HEK293T (cell line): ENCODE measurements around the gene IDS.

Experiments
- ARNT ChIP-seq: fragments of 450-650 bp; IDR thresholded peaks from 2 replicates; pipeline ENCODE4 v1.6.1; 2017; ENCODE audit warnings: mild to moderate bottlenecking
- BHLHE40 ChIP-seq: fragments of 450-650 bp; IDR thresholded peaks from 2 replicates; pipeline ENCODE4 v1.6.1; 2016; ENCODE audit warnings: mild to moderate bottlenecking, moderate library complexity, borderline replicate concordance
- ELF4 ChIP-seq: fragments of 450-650 bp; IDR thresholded peaks from 2 replicates; pipeline ENCODE4 v1.6.1; 2017; ENCODE audit warnings: antibody characterized with exemption
- FOXA1 ChIP-seq: fragments of 450-650 bp; IDR thresholded peaks from 2 replicates; pipeline ENCODE4 v1.6.1; 2016; ENCODE audit warnings: mild to moderate bottlenecking
- FOXK2 ChIP-seq: fragments of 450-650 bp; IDR thresholded peaks from 2 replicates; pipeline ENCODE4 v1.6.1; 2016; ENCODE audit warnings: mild to moderate bottlenecking
- LEF1 ChIP-seq: fragments of 450-650 bp; IDR thresholded peaks from 2 replicates; pipeline ENCODE4 v1.6.1; 2017; ENCODE audit warnings: mild to moderate bottlenecking, borderline replicate concordance
- SUZ12 ChIP-seq: fragments of 450-650 bp; IDR thresholded peaks from 2 replicates; pipeline ENCODE4 v1.6.1; 2016; ENCODE audit warnings: mild to moderate bottlenecking
- TARDBP ChIP-seq: fragments of 450-650 bp; IDR thresholded peaks from 2 replicates; pipeline ENCODE4 v1.6.1; 2016
- ZNF384 ChIP-seq: fragments of 450-650 bp; IDR thresholded peaks from 2 replicates; pipeline ENCODE4 v1.6.1; 2016

GRCh38 chrX:149461746-149462145 is 43.4 kb downstream of the IDS start:
- TF ChIP-seq BHLHE40 (no peak), SUZ12 (no peak), FOXK2 (no peak), TARDBP (no peak), FOXA1 (no peak), ARNT (no peak), ELF4 (no peak), LEF1 (no peak), ZNF384 (no peak)
